Astrocyte (in vitro differentiated cells and primary cell): Measurements from ENCODE around the gene CELF4.

ENCODE experiments used
- EZH2 ChIP-seq: IDR thresholded peaks from 2 replicates; pipeline ENCODE4 v1.6.1; 2012; ENCODE audit warnings: mild to moderate bottlenecking, low read length, inconsistent platforms; ENCODE audit not compliant: insufficient read depth
- TF ChIP-seq, protein P1 (sequence below): IDR thresholded peaks from 2 replicates; pipeline ENCODE4 v1.5.1; 2011; ENCODE audit warnings: low read depth, mild to moderate bottlenecking, inconsistent platforms, low read length, moderate library complexity; ENCODE audit not compliant: insufficient read depth

DNA sequence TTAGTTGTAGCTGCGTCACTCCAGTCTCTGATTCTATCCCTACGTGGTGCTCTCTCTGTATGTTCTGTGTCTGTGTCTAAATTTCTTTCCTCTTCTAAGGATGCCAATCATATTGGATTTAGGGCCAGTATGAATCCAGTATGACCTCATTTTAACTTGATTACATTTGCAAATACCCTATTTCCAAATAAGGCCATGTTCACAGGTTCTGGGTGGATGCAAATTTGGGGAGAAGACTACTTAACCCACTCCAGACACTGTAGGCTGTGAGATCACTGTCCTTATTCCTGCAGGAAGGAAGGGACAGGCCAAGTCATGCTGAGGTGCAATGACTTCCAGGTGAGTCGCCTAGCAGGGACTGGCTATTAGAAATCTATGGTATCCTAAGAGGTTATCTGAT lies 272.2 kb downstream of the CELF4 start:
- TF ChIP-seq, protein P1, sequence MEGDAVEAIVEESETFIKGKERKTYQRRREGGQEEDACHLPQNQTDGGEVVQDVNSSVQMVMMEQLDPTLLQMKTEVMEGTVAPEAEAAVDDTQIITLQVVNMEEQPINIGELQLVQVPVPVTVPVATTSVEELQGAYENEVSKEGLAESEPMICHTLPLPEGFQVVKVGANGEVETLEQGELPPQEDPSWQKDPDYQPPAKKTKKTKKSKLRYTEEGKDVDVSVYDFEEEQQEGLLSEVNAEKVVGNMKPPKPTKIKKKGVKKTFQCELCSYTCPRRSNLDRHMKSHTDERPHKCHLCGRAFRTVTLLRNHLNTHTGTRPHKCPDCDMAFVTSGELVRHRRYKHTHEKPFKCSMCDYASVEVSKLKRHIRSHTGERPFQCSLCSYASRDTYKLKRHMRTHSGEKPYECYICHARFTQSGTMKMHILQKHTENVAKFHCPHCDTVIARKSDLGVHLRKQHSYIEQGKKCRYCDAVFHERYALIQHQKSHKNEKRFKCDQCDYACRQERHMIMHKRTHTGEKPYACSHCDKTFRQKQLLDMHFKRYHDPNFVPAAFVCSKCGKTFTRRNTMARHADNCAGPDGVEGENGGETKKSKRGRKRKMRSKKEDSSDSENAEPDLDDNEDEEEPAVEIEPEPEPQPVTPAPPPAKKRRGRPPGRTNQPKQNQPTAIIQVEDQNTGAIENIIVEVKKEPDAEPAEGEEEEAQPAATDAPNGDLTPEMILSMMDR, result no peak
- TF ChIP-seq EZH2, result no peak
